Mesenteric fat pad (tissue), 1 donor: ENCODE results near the gene MTMR11. TPM values are rescaled to one million over a fixed set of nuclear protein-coding genes. Genes with fewer than 3 reads are reported as not detected.
"Not testable (repeated sequence)": the region's sequence is repeated elsewhere in the genome, so short reads cannot be mapped to it uniquely, and the experiment has no call there.

ENCODE experiments used
- DNase-seq: peaks from one replicate; pipeline ENCODE4 v3.0.0-alpha.2; 2020; ENCODE audit warnings: low spot score
- total RNA-seq: library from RNA; stranded (reverse); fragmentation: NEBNext Ultra II Directional; extraction: Animal tissue kit (Norgen Biotek cat#: 25700); gene quantifications from one replicate; pipeline ENCODE4 v1.2.1, GENCODE V29; 2021
- donor health status: DM: yes; HTN: yes; CAD: no.

Gene MTMR11
- total RNA-seq, 1 donor from 2014 or later = 2.2 TPM

DNA sequence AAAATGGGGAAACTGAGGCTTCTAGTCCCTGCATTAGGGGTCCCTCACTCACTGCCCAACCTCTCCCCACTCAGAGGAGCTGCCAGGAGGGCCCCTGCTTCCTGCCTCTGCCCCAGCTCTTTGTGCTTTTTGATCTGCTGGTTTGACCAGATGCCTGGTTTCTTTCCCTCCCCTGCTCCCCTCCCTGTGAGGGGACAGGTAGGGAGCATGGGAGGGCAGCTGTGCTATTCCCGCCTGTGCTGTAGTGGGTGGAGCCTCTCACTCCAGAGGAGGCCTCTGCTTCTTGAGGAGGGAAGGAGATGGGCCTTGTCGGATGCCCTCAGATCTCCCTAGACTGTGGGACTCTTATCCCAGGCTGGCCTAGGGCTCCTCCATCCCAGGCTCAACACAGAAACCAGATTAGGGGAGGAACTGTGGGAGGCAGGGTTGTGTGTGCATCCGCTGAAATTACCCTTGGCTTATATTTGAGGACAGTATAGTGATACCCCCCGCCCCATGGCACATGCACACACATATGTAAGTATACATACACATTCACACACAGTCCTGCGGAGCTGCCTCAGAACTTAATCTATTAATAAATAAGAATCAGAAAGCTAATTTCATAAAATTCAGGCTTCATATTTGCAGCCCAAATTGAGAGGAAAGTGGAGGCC is 32.7 kb downstream of the MTMR11 start:
- DNase-seq = no peak

DNA sequence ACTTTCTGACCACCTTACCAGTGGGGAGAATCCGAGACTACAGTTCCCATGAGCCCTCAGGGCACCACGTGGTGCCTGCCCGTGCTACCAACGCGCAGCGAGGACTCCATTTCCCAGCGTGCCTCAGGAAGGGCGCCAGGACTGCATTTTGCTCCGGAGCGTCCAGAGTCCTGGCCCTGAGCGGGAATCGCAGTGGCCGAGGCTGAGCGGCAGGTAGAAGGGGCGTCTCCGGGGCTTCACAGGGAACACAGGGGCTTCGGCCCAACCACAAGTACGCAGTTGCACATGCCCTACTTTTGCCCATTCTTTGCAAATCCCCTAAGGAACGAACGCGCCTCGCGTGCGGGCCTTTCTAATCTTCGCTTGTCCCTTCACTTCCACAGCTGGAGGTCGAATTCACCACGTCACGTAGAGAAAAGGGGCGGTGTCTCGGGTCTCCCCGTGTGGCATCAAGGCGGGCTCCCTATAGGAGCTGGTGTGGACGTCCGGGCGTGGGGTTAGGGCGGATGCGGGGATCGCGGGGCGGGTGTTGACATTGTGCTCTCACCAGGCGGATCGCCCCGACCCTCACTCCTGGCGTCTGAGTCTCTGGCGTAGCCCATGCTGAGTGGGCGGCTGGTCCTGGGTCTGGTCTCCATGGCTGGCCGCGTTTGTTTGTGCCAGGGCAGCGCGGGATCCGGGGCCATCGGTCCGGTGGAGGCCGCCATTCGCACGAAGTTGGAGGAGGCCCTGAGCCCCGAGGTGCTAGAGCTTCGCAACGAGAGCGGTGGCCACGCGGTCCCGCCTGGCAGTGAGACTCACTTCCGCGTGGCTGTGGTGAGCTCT is 37.0 kb downstream of the MTMR11 start, which contains the start of gene BOLA1:
Gene BOLA1, plus strand, starts transcription at position 109 of the 825 bp plus-strand sequence. Its CDS starts 492 bp downstream, at position 601.
- peak; percentile 96 for DNase-seq

DNA sequence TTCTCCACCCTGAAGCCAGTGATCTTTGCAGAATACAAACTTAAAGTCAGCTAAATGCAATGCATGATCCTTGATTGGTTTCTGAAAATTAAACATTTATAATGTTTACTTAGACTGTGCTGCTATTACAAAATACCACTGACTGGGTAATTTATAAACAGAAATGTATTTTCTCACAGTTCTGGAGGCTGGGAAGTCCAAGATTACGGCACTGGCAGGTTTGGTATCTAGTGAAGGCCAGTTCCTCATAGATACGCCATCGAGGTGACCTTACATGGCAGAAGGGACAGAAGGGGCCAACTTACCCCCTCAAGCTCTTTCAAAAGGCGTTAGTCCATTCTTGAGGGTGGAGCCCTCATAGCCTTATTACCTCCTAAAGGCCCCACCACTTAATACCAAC is 40.1 kb downstream of the MTMR11 start:
- no peak for DNase-seq

DNA sequence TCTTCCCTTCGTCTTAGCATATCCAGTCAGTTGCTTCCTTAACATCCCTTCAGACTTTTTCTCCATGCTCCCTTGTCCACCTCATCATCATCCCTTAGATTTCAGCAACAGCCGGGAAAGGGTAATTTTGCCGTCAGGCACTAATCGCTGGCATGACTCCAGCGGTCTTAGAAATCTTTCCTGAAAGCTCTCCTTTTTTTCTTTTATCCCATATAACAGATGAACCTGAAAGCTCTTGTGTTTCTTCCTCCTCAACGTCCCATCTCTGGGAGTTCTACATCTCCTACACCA is 47.7 kb downstream of the MTMR11 start:
- peak; percentile 60 for DNase-seq

DNA sequence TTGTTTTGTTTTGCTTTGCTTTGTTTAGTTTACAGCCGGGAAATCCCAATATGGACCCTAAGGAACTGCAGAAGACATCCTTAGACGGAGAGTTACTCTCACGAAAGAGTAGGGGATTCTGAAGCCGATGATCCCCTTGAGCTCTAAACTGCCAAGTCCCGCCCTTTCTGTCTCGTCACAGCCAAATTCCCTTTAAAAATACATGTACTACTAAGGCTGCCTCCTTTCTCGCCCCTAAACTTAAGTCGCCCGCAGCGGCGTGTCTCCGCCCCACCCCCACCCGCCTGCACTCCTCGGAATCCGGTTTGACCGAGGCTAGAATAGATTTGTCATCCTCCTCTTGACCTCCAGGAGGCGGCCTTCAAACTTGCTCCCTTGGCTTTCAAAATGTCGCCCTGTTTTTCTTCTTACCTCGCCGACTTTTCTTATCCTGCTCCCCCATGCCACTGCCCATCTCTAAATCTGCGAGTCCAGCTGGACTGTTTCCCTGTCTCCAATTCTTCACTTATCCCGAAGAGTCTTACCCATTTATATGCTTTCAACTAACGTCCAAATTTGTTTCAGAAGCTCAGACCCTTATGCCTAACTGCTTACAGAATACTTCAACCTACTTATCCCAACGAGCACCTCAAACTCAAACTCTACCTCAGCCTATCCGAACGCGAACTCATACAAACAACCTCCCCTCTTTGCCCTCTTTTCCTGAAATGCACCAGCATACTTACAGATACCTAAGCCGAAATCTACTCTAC is 48.3 kb downstream of the MTMR11 start:
- peak; percentile 91 for DNase-seq

DNA sequence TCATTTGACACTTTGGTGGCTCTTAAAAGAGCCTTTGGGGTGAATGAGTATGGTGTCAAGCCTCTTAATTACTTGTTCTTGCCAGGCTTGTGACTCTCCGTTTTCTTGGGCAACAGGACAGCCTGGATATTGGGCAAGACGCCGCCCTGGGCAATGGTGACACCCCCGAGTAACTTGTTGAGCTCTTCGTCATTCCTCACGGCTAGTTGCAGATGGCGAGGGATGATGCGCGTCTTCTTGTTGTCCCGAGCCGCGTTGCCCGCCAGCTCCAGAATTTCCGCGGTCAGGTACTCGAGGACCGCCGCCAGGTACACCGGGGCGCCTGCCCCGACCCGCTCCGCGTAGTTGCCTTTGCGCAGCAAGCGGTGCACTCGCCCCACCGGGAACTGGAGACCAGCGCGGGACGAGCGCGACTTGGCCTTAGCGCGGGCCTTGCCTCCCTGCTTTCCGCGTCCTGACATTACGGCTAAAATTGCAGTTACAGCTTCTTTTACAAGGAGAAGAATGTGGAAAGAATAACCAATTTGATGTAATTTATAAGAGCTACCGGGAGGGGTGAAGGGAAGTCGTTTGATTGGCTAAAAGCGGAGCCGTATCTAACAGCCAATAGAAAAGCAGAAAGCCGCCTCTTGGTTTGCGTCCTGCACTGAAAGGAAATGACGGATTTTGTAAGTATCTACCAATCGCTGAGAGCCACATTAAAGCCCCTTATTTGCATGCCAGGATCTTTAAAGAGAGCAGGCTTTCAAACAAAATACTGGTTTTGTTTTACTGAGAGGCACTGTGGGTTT is 49.0 kb downstream of the MTMR11 start:
- DNase-seq = peak; percentile 93

DNA sequence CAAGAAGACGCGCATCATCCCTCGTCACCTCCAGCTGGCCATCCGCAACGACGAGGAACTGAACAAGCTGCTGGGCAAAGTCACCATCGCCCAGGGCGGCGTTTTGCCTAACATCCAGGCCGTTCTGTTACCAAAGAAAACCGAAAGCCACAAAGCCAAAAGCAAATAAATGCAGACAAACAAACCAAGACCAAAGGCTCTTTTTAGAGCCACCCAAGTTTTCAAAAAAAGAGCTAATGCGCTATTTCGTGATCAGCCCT is 49.6 kb downstream of the MTMR11 start:
- DNase-seq = peak; percentile 75

DNA sequence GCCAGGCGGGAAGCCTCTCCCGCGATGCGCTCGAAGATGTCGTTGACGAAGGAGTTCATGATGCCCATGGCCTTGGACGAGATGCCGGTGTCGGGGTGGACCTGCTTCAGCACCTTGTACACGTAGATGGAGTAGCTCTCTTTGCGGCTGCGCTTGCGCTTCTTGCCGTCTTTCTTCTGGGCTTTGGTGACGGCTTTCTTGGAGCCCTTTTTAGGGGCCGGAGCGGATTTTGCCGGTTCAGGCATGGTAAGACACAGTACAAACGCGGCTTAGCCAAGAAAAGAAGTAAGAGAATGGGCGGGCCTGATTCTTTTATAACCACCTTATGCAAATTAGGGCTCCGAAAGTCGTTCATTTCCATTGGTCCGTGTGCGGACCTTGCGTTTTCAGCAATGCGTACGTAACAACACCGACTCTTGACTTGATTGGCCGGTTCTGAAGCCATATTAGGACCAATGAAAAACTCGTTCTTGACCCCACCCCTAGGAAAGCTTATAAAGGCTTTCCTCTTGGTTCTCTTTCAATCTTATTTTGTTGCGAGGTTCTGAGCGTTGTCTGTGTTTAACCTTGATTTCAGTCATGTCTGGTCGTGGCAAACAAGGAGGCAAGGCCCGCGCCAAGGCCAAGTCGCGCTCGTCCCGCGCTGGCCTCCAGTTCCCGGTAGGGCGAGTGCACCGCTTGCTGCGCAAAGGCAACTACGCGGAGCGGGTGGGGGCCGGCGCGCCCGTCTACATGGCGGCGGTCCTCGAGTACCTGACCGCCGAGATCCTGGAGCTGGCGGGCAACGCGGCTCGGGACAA is 50.1 kb downstream of the MTMR11 start:
- DNase-seq = peak; percentile 95

DNA sequence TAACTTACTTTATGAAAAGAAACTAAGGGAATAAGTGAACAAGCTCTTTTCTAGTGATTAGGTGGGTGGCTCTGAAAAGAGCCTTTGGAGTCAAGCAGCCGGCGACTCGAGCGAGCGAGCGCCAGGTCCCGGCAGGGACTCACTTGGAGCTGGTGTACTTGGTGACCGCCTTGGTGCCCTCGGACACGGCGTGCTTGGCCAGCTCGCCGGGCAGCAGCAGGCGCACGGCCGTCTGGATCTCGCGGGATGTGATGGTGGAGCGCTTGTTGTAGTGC is 50.6 kb downstream of the MTMR11 start:
- not testable (repeated sequence) for DNase-seq

DNA sequence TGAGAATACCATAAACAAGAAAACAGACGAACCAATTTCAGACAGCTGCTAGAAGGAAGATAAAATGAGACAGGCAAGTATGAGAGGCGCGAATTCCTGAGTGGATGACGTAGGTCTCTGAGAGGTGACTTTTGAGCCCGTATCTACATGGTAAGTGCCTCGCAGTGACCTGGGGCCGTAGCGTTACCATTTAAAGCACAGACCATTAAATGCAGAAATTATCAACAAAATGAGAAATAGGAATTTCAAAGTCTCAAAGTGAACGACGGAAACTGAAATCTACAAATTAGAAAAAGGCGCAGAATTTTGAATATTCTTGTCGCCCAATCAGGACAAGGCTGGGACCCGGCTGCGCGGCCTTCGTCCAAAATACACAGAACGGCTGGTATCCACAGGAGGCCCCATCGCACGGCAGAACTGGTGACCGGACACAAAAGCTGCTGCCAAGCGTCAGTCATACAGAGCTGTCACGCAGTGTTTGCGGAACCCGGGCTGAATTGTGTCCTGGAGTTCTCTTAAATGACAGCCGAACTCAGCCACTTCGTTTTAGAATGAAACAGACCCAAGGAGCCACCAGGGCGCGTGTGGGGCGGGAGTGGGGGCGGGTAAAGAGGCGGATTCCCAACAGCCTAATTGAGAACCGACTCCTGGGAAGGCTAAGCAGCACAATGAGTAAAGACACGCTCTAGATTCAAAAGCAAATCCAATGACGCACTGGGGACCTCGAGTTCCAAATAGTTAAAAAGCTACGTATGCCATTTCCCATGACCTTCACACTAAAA is 51.1 kb downstream of the MTMR11 start:
- peak; percentile 95 for DNase-seq

DNA sequence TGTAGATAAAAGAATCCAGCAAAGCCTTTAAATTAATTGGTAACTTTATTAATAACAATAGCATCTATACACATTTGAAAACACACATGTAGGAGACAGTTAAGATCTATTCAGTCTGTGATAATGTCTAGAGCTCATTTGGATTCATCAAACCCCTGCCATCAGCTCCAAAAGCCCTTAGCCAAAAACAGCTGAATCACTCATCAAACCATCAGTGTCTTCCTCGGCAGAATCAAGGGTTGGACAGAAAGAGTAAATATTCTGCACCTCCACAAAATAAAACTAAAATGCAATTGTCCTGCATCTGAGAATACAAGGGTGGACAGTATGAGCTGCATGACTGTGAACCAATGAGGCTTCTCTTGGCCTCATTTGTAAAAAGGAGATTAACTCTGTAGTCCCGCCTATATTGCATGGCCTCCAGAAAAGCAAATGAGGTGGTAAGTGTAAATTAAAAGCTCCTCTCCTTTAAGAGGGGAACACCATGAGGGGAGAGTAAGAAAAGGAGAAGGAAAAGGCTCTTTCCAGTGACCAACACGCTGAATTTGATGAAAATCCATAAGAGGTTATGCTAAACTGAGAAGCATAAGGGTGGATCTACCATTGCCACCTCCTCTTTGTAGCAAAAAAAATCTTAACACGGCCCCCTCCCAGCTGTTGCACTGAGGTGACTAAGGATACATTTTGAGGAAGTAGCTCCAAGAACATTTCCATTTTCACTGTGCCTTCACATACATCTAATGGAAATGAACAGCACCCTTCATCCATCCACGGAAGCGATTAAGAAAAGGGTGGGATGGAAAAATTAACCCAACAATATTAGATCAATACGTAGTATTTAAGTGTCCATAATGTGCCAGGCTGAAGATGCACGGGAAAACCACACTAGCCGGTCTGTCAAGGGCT is 52.0 kb downstream of the MTMR11 start:
- no peak for DNase-seq

DNA sequence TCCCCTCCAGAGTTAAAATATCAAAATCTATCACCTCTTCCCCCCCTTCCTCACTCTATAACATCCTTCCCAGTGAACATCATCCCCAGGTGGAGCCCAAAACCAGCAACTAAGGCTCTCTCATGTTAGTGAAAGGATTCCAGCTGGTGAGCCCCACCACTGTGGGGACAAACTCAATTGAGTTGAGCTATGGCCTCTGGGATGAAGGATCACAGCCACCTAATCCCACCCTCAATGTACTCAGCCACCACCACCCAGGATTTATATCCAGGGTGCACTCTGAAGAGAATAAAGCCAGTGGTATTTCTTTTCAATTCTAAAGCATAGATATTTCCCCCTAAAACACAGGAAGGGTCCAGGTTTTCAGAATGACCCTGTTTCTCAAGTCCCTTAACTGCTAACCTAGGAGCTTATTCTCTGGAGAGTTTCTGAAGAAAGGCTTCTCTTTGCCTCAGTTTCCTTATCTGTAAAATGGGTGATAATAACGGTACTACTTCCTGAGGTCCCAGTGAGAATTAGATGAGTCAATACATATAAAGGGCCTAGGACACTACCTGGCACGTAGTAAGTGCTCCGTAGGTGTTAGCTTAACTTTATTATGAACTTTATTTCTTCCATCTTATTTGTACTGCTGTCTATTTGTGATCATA is 53.0 kb downstream of the MTMR11 start:
- DNase-seq = no peak

DNA sequence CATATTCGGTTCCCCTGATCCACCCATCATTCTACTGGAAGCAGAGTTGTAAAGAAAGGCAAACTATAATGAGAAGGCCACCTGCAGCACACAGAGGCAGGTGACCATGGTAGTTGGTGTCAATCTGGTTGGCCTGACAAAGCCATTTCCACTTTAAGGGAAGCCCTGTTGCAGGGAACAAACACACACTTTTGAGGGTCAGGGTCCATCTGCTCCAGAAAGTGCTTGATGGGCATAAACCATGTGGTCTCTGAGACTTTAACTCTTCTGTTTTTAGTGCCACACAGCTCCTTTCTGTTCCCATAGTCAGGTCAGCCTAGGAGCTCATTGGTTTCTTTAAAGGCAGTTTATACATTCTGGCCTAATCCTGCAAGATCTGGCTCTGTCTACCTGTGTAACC is 54.8 kb downstream of the MTMR11 start:
- no peak for DNase-seq

DNA sequence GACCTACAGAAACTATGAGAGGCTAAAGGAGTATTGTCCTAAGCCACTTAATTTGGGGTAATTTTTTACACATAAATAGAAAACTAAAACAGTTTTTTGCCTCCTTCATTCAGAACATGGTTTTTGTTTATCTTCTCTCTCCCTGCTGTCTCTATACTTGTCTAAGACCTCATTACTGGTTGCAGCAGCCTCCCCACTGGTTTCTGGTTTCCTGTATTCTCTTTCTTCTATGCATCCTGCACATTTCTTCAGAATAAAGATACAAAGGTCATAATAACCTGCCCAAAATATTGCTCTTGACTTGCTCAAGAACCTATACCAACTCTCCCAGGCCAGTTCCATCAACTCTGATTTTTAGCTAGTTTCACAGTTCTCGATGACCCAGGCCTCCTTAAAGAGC is 57.1 kb downstream of the MTMR11 start:
- DNase-seq = no peak
